Peyer's patch (tissue), 4 donors: Measurements from ENCODE around the gene ASTL.

Experiments
- CTCF ChIP-seq, 6 experiments: fragments of 450-650 bp in 4 of 6; fragments of 200-600 bp in 2 of 6; sonication (generic) in 1 of 6; IDR thresholded peaks; one replicate each; pipeline ENCODE4 v1.5.1; 2017 to 2019; ENCODE audit warnings: antibody characterized with exemption in 6 of 6, mild to moderate bottlenecking in 3 of 6, moderate library complexity in 1 of 6
- POLR2A ChIP-seq, 2 donors: fragments of 450-650 bp; IDR thresholded peaks; one replicate each; pipeline ENCODE4 v1.5.1; 2017; ENCODE audit warnings: antibody characterized with exemption in 2 of 2, mild to moderate bottlenecking in 2 of 2, moderate library complexity in 2 of 2

GRCh38 chr2:96123936-96124335 is 14.4 kb downstream of the ASTL start:
- TF ChIP-seq CTCF (IDR thresholded peaks at IDR 0.05), result no peak
- no peak for TF ChIP-seq POLR2A (IDR thresholded peaks at IDR 0.05)
